ENCODE results near the gene NOTCH3. TPM values are rescaled to one million over a fixed set of nuclear protein-coding genes. Genes with fewer than 3 reads are reported as not detected.

The NOTCH3 gene
- polyA plus RNA-seq, 2 donors: 34.7 to 46.2 TPM

GRCh38 chr19:15245370-15246197 is 44.8 kb upstream of the NOTCH3 start:
- 89 to 90% methylated on average over 20 of the region's 20 CpGs for WGBS, 2 donors
- Histone ChIP-seq H3K27me3 (ENCODE audit: control insufficient read depth in 1 of 2, insufficient read depth in 2 of 2, low read length in 2 of 2) (no peaks in the 10 kb centered on the region), H3K4me3 (ENCODE audit: low read depth in 1 of 2, low read length in 2 of 2) (no peak overlapping the region), H3K27ac (ENCODE audit: low read depth in 2 of 2, low read length in 1 of 2) (peak overlapping the region in 1 of 2 donors; percentile 24), H3K9me3 (ENCODE audit: control insufficient read depth in 2 of 2, insufficient read depth in 1 of 2, low read depth in 1 of 2, low read length in 1 of 2) (peaks cover 0 to 2% of the 10 kb centered on the region in 2 donors), H3K36me3 (ENCODE audit: control insufficient read depth in 2 of 2, insufficient read depth in 2 of 2, low read length in 1 of 2) (peaks cover 10 to 60% of the 10 kb centered on the region in 2 donors), H3K4me1 (ENCODE audit: control insufficient read depth in 2 of 2, insufficient read depth in 2 of 2, low read length in 1 of 2) (peaks cover 9 to 26% of the 10 kb centered on the region in 2 donors)

- H3K27me3 ChIP-seq (ENCODE audit: control insufficient read depth in 1 of 2, insufficient read depth in 2 of 2, low read length in 2 of 2): no peaks in the 10 kb centered on the region
- peaks cover 7 to 19% of the 10 kb centered on the region in 2 donors for H3K4me1 ChIP-seq (ENCODE audit: control insufficient read depth in 2 of 2, insufficient read depth in 2 of 2, low read length in 1 of 2)
- WGBS, 2 donors: 83 to 89% methylated on average over 7 of the region's 7 CpGs
- peaks cover 14 to 67% of the 10 kb centered on the region in 2 donors for H3K36me3 ChIP-seq (ENCODE audit: control insufficient read depth in 2 of 2, insufficient read depth in 2 of 2, low read length in 1 of 2)
- H3K9me3 ChIP-seq (ENCODE audit: control insufficient read depth in 2 of 2, insufficient read depth in 1 of 2, low read depth in 1 of 2, low read length in 1 of 2): peaks cover 0 to 2% of the 10 kb centered on the region in 2 donors
- no peak overlapping the region for H3K4me3 ChIP-seq (ENCODE audit: low read depth in 1 of 2, low read length in 2 of 2)
- no peak overlapping the region for H3K27ac ChIP-seq (ENCODE audit: low read depth in 2 of 2, low read length in 1 of 2)
These were observed 44.0 kb upstream of the NOTCH3 start for GRCh38 chr19:15244808-15245207.

GRCh38 chr19:15244106-15244803 is 43.5 kb upstream of the NOTCH3 start:
- WGBS, 2 donors: 91 to 94% methylated on average over 19 to 24 of the region's 24 CpGs

GRCh38 chr19:15243236-15243957 is 42.6 kb upstream of the NOTCH3 start:
- peaks cover 0 to 2% of the 10 kb centered on the region in 2 donors for H3K9me3 ChIP-seq (ENCODE audit: control insufficient read depth in 2 of 2, insufficient read depth in 1 of 2, low read depth in 1 of 2, low read length in 1 of 2)
- H3K27me3 ChIP-seq (ENCODE audit: control insufficient read depth in 1 of 2, insufficient read depth in 2 of 2, low read length in 2 of 2): no peaks in the 10 kb centered on the region
- 94 to 95% methylated on average over 16 to 17 of the region's 17 CpGs for WGBS, 2 donors
- no peak overlapping the region for H3K4me3 ChIP-seq (ENCODE audit: low read depth in 1 of 2, low read length in 2 of 2)
- no peak overlapping the region for H3K27ac ChIP-seq (ENCODE audit: low read depth in 2 of 2, low read length in 1 of 2)
- peaks cover 26 to 74% of the 10 kb centered on the region in 2 donors for H3K36me3 ChIP-seq (ENCODE audit: control insufficient read depth in 2 of 2, insufficient read depth in 2 of 2, low read length in 1 of 2)
- H3K4me1 ChIP-seq (ENCODE audit: control insufficient read depth in 2 of 2, insufficient read depth in 2 of 2, low read length in 1 of 2): peaks cover 2 to 7% of the 10 kb centered on the region in 2 donors

More at GRCh38 chr19:15244106-15244803, 43.5 kb upstream of the NOTCH3 start:
- no peaks in the 10 kb centered on the region for H3K27me3 ChIP-seq (ENCODE audit: control insufficient read depth in 1 of 2, insufficient read depth in 2 of 2, low read length in 2 of 2)
- peaks cover 17 to 71% of the 10 kb centered on the region in 2 donors for H3K36me3 ChIP-seq (ENCODE audit: control insufficient read depth in 2 of 2, insufficient read depth in 2 of 2, low read length in 1 of 2)
- H3K4me1 ChIP-seq (ENCODE audit: control insufficient read depth in 2 of 2, insufficient read depth in 2 of 2, low read length in 1 of 2): peaks cover 3 to 14% of the 10 kb centered on the region in 2 donors
- peaks cover 0 to 2% of the 10 kb centered on the region in 2 donors for H3K9me3 ChIP-seq (ENCODE audit: control insufficient read depth in 2 of 2, insufficient read depth in 1 of 2, low read depth in 1 of 2, low read length in 1 of 2)
- H3K4me3 ChIP-seq (ENCODE audit: low read depth in 1 of 2, low read length in 2 of 2): no peak overlapping the region
- no peak overlapping the region for H3K27ac ChIP-seq (ENCODE audit: low read depth in 2 of 2, low read length in 1 of 2)

GRCh38 chr19:15241259-15241910 is 40.6 kb upstream of the NOTCH3 start:
- Histone ChIP-seq H3K4me3 (ENCODE audit: low read depth in 1 of 2, low read length in 2 of 2) (no peak overlapping the region), H3K36me3 (ENCODE audit: control insufficient read depth in 2 of 2, insufficient read depth in 2 of 2, low read length in 1 of 2) (peaks cover 29 to 80% of the 10 kb centered on the region in 2 donors), H3K27ac (ENCODE audit: low read depth in 2 of 2, low read length in 1 of 2) (no peak overlapping the region)

GRCh38 chr19:15240515-15240914 is 39.7 kb upstream of the NOTCH3 start:
- no peaks in the 10 kb centered on the region for H3K9me3 ChIP-seq (ENCODE audit: control insufficient read depth in 2 of 2, insufficient read depth in 1 of 2, low read depth in 1 of 2, low read length in 1 of 2)
- H3K36me3 ChIP-seq (ENCODE audit: control insufficient read depth in 2 of 2, insufficient read depth in 2 of 2, low read length in 1 of 2): peaks cover 30 to 77% of the 10 kb centered on the region in 2 donors
- H3K4me1 ChIP-seq (ENCODE audit: control insufficient read depth in 2 of 2, insufficient read depth in 2 of 2, low read length in 1 of 2): peaks cover 0 to 2% of the 10 kb centered on the region in 2 donors
- H3K27me3 ChIP-seq (ENCODE audit: control insufficient read depth in 1 of 2, insufficient read depth in 2 of 2, low read length in 2 of 2): no peaks in the 10 kb centered on the region
- 79% methylated on average over 9 of the region's 9 CpGs for WGBS, 2 donors
- no peak overlapping the region for H3K27ac ChIP-seq (ENCODE audit: low read depth in 2 of 2, low read length in 1 of 2)
- no peak overlapping the region for H3K4me3 ChIP-seq (ENCODE audit: low read depth in 1 of 2, low read length in 2 of 2)

More at GRCh38 chr19:15241259-15241910, 40.6 kb upstream of the NOTCH3 start:
- no peaks in the 10 kb centered on the region for H3K27me3 ChIP-seq (ENCODE audit: control insufficient read depth in 1 of 2, insufficient read depth in 2 of 2, low read length in 2 of 2)
- peaks cover 0 to 2% of the 10 kb centered on the region in 2 donors for H3K4me1 ChIP-seq (ENCODE audit: control insufficient read depth in 2 of 2, insufficient read depth in 2 of 2, low read length in 1 of 2)
- H3K9me3 ChIP-seq (ENCODE audit: control insufficient read depth in 2 of 2, insufficient read depth in 1 of 2, low read depth in 1 of 2, low read length in 1 of 2): peaks cover 0 to 2% of the 10 kb centered on the region in 2 donors
- 85 to 86% methylated on average over 9 of the region's 9 CpGs for WGBS, 2 donors

GRCh38 chr19:15239337-15239949 is 38.6 kb upstream of the NOTCH3 start:
- Histone ChIP-seq H3K4me1 (ENCODE audit: control insufficient read depth in 2 of 2, insufficient read depth in 2 of 2, low read length in 1 of 2) (no peaks in the 10 kb centered on the region), H3K27ac (ENCODE audit: low read depth in 2 of 2, low read length in 1 of 2) (no peak overlapping the region), H3K9me3 (ENCODE audit: control insufficient read depth in 2 of 2, insufficient read depth in 1 of 2, low read depth in 1 of 2, low read length in 1 of 2) (no peaks in the 10 kb centered on the region), H3K36me3 (ENCODE audit: control insufficient read depth in 2 of 2, insufficient read depth in 2 of 2, low read length in 1 of 2) (peaks cover 30 to 68% of the 10 kb centered on the region in 2 donors), H3K27me3 (ENCODE audit: control insufficient read depth in 1 of 2, insufficient read depth in 2 of 2, low read length in 2 of 2) (no peaks in the 10 kb centered on the region), H3K4me3 (ENCODE audit: low read depth in 1 of 2, low read length in 2 of 2) (no peak overlapping the region)
- WGBS, 2 donors: 93 to 94% methylated on average over 26 of the region's 26 CpGs

- Histone ChIP-seq H3K4me1 (ENCODE audit: control insufficient read depth in 2 of 2, insufficient read depth in 2 of 2, low read length in 1 of 2) (no peaks in the 10 kb centered on the region), H3K9me3 (ENCODE audit: control insufficient read depth in 2 of 2, insufficient read depth in 1 of 2, low read depth in 1 of 2, low read length in 1 of 2) (no peaks in the 10 kb centered on the region), H3K27me3 (ENCODE audit: control insufficient read depth in 1 of 2, insufficient read depth in 2 of 2, low read length in 2 of 2) (no peaks in the 10 kb centered on the region), H3K36me3 (ENCODE audit: control insufficient read depth in 2 of 2, insufficient read depth in 2 of 2, low read length in 1 of 2) (peaks cover 30 to 63% of the 10 kb centered on the region in 2 donors), H3K4me3 (ENCODE audit: low read depth in 1 of 2, low read length in 2 of 2) (no peak overlapping the region), H3K27ac (ENCODE audit: low read depth in 2 of 2, low read length in 1 of 2) (no peak overlapping the region)
- 88 to 91% methylated on average over 25 to 29 of the region's 29 CpGs for WGBS, 2 donors
These were observed 37.9 kb upstream of the NOTCH3 start for GRCh38 chr19:15238639-15239155.

All from esophagus (tissue), 2 donors.